PC-3 (cell line): Measurements from ENCODE around the gene SLC39A11.

Experiments used
- EZH2 ChIP-seq: fragments of 300-600 bp; sonication (generic); IDR thresholded peaks from one replicate; pipeline ENCODE4 v1.6.1; 2017; ENCODE audit warnings: antibody characterized with exemption, mild to moderate bottlenecking, low read length; ENCODE audit not compliant: unreplicated experiment
- EZH2phosphoT487 ChIP-seq: fragments of 300-600 bp; sonication (generic); IDR thresholded peaks from 2 replicates; pipeline ENCODE4 v1.6.1; 2018; ENCODE audit warnings: mild to moderate bottlenecking, antibody characterized with exemption, low read length, borderline replicate concordance
- TF ChIP-seq, protein P1 (sequence below): fragments of 300-600 bp; sonication (generic); conservative IDR thresholded peaks from 2 replicates; pipeline ENCODE4 v1.5.1; 2017; ENCODE audit warnings: antibody characterized with exemption, low read depth, mild to moderate bottlenecking, low read length

- TF ChIP-seq, protein P1, sequence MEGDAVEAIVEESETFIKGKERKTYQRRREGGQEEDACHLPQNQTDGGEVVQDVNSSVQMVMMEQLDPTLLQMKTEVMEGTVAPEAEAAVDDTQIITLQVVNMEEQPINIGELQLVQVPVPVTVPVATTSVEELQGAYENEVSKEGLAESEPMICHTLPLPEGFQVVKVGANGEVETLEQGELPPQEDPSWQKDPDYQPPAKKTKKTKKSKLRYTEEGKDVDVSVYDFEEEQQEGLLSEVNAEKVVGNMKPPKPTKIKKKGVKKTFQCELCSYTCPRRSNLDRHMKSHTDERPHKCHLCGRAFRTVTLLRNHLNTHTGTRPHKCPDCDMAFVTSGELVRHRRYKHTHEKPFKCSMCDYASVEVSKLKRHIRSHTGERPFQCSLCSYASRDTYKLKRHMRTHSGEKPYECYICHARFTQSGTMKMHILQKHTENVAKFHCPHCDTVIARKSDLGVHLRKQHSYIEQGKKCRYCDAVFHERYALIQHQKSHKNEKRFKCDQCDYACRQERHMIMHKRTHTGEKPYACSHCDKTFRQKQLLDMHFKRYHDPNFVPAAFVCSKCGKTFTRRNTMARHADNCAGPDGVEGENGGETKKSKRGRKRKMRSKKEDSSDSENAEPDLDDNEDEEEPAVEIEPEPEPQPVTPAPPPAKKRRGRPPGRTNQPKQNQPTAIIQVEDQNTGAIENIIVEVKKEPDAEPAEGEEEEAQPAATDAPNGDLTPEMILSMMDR, result no peak
- TF ChIP-seq EZH2phosphoT487 (no peak), EZH2 (no peak)
These were observed 165.3 kb downstream of the SLC39A11 start for GRCh38 chr17:72927146-72927545.
